ENCODE data around the gene OSBPL1A. TPM values are rescaled to one million over a fixed set of nuclear protein-coding genes. Genes with fewer than 3 reads are reported as not detected.
A peak's percentile ranks its signal among the peaks of the same experiment; 100 is the strongest.

Gene OSBPL1A
- total and polyA plus RNA-seq, 2 of the 8 experiments (the other 6 are each of a cell fraction or from before 2014, with no cell fraction given): 53.2 to 74.9 TPM

DNA sequence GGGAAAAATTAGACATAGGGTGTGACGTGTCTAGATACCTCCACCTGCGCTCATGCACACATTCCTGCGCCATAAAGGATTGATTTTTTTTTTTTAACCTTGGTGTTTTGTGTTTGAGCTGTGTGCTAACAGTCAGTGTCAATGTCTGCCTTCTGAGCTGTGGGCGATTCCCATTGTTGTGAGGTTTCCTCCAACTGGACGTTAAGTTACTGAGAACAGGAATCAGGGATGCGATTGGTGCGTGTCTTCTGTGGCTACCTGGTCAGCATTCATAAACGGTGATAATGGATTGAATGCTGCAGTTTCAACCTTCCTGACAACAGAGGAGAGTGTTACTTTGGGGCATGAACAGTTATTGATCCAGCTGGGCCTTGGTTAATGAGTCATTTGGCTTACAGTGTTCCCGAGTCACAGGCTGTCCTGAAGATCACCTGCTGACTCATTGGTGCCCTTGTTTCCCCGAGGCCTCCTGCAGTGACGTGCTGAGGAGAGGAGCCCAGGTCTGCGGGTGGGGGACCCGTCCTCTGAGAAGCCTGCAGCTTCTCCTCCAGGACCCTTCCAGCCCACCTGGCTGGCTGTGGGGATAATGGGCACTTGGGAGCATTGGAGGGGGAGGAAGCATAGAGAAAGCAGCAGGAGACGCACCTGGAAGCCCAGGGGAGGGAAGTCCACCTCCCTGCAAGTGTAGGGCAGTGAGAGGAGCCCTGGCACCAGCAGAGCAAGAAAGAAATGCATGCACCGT lies 284.6 kb downstream of the OSBPL1A start:
- WGBS, 2 experiments (ENCODE audit: extremely low coverage in 1 of 2, insufficient coverage in 1 of 2, insufficient read length in 1 of 2, insufficient replicate concordance in 2 of 2, low coverage in 1 of 2, low lambda C conversion rate in 2 of 2, missing lambda C conversion rate in 1 of 2): 82% methylated on average over 15 of the region's 15 CpGs; no CpG with 5 or more reads in 1 of the 2 experiments
- CTCF ChIA-PET (ENCODE audit: partially characterized antibody): interaction anchor here (0.9 to 1.8 kb wide), 7 partner anchors 9 to 301 kb away, joined by 3 to 6 read pairs (median 3); no protein-coding TSS in a partner anchor
- no peak for FAIRE-seq
- no peak for TF ChIP-seq SIN3A (conservative IDR thresholded peaks at IDR 0.05 in 1 of 2, IDR thresholded peaks at IDR 0.05 in 1 of 2; ENCODE audit: low read depth in 1 of 2, low read length in 2 of 2)
- TF ChIP-seq EZH2 (IDR thresholded peaks at IDR 0.05; ENCODE audit: low read depth, low read length, severe bottlenecking): no peak
- TF ChIP-seq, protein P1, sequence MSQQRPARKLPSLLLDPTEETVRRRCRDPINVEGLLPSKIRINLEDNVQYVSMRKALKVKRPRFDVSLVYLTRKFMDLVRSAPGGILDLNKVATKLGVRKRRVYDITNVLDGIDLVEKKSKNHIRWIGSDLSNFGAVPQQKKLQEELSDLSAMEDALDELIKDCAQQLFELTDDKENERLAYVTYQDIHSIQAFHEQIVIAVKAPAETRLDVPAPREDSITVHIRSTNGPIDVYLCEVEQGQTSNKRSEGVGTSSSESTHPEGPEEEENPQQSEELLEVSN (IDR thresholded peaks at IDR 0.05): no peak
- no peak for TF ChIP-seq TCF12 (IDR thresholded peaks at IDR 0.05; ENCODE audit: low read depth, low read length)
- no peak for TF ChIP-seq CHD1 (IDR thresholded peaks at IDR 0.05; ENCODE audit: low read depth, low read length)
- no peak for TF ChIP-seq KDM1A (IDR thresholded peaks at IDR 0.05; ENCODE audit: borderline replicate concordance, low read length)
- TF ChIP-seq NRF1 (IDR thresholded peaks at IDR 0.05; ENCODE audit: low read depth, low read length): no peak
- no peak for TF ChIP-seq SUZ12 (IDR thresholded peaks at IDR 0.05; ENCODE audit: low read length)
- TF ChIP-seq GTF2F1 (IDR thresholded peaks at IDR 0.05; ENCODE audit: borderline replicate concordance, low read depth, low read length): no peak
- TF ChIP-seq CHD2 (IDR thresholded peaks at IDR 0.05; ENCODE audit: low read length): no peak
- TF ChIP-seq TEAD4 (IDR thresholded peaks at IDR 0.05; ENCODE audit: low read depth, low read length): no peak
- no peak for TF ChIP-seq CBX8 (IDR thresholded peaks at IDR 0.05; ENCODE audit: borderline replicate concordance, low read depth, low read length)

More for the DNA sequence above, 284.6 kb downstream of the OSBPL1A start:
- Histone ChIP-seq H4K91ac (replicated peaks; ENCODE audit: insufficient read length, low read length) (no peak overlapping the region), H3K9me3 (ENCODE audit: insufficient read depth in 2 of 2, low read depth in 1 of 2, low read length in 1 of 2) (no peaks in the 10 kb centered on the region), H3K27me3 (replicated peaks in 1 of 4; ENCODE audit: control insufficient read depth in 3 of 4, extremely low read depth in 1 of 4, insufficient read depth in 3 of 4, low read length in 3 of 4) (no peaks in the 10 kb centered on the region), H2BK5ac (ENCODE audit: low read depth, low read length) (no peak overlapping the region), H4K20me1 (replicated peaks in 1 of 2; ENCODE audit: control insufficient read depth in 1 of 2, insufficient read depth in 2 of 2, low read length in 2 of 2) (no peaks in the 10 kb centered on the region), H3K27ac (ENCODE audit: low read depth, low read length) (0 out of 2 replicates have a peak overlapping the region, but pooled peaks have one; percentile 22), H3K56ac (replicated peaks; ENCODE audit: insufficient read length, low read depth, low read length) (no peak overlapping the region), H3K18ac (ENCODE audit: extremely low read depth, low read length) (no peak overlapping the region), H2BK120ac (replicated peaks; ENCODE audit: low read depth, low read length) (no peak overlapping the region), H2BK12ac (ENCODE audit: low read depth, low read length) (no peak overlapping the region), H2BK20ac (ENCODE audit: low read length) (no peak overlapping the region), H3K14ac (ENCODE audit: insufficient read length) (no peak overlapping the region), H3K23ac (ENCODE audit: insufficient read length) (no peak overlapping the region), H2AK5ac (ENCODE audit: low read depth, low read length) (no peak overlapping the region), H3K9ac (replicated peaks in 1 of 4; ENCODE audit: extremely low read depth in 1 of 4, low read depth in 3 of 4, low read length in 3 of 4) (no peak overlapping the region), H4K5ac (ENCODE audit: insufficient read length, low read depth, low read length) (no peak overlapping the region), H3K4me1 (replicated peaks in 1 of 4; ENCODE audit: control insufficient read depth in 3 of 4, insufficient read depth in 4 of 4, low read length in 3 of 4) (peaks cover 0 to 4% (median 2%) of the 10 kb centered on the region in 4 experiments; a peak in 2 of 7 replicates), H2BK15ac (ENCODE audit: low read length) (no peak overlapping the region), H3K4me2 (ENCODE audit: insufficient read depth in 1 of 2, low read depth in 2 of 2, low read length in 2 of 2) (no peak overlapping the region), H3K23me2 (ENCODE audit: low read depth, low read length) (no peaks in the 10 kb centered on the region), H2AFZ (ENCODE audit: low read length) (no peak overlapping the region), H4K8ac (ENCODE audit: extremely low read depth, insufficient read depth, low read length) (no peak overlapping the region; the same call in 1 of the 2 replicates), H3K4me3 (ENCODE audit: extremely low read depth in 1 of 4, insufficient read depth in 2 of 4, low read depth in 3 of 4, low read length in 4 of 4) (no peak overlapping the region), H3K79me1 (ENCODE audit: low read depth, low read length) (no peaks in the 10 kb centered on the region), H3K79me2 (ENCODE audit: control insufficient read depth in 1 of 2, insufficient read depth in 2 of 2, low read length in 2 of 2) (no peaks in the 10 kb centered on the region), H3K4ac (replicated peaks; ENCODE audit: insufficient read length, low read depth, low read length) (no peak overlapping the region), H3K36me3 (ENCODE audit: control insufficient read depth in 2 of 4, insufficient read depth in 4 of 4, low read length in 3 of 4) (peaks cover 0 to 4% (median 0%) of the 10 kb centered on the region in 4 experiments; a peak in 2 of 8 replicates)
- POLR2A ChIA-PET (ENCODE audit: partially characterized antibody): interaction anchor here (4.1 kb wide), 1 partner anchor 26 kb away, joined by 19 read pairs; the partner anchor contains the start of gene CABYR
- no peak for DNase-seq (ENCODE audit: low read depth in 1 of 2, low spot score in 2 of 2)
